Tibial nerve (tissue), 4 donors: ENCODE results near the gene PODXL2. TPM values are rescaled to one million over a fixed set of nuclear protein-coding genes. Genes with fewer than 3 reads are reported as not detected.
"Not testable (repeated sequence)": the region's sequence is repeated elsewhere in the genome, so short reads cannot be mapped to it uniquely, and the experiment has no call there.

Experiments used
- DNase-seq, 2 donors: peaks; one replicate each; pipeline ENCODE4 v3.0.0-alpha.2; 2019; ENCODE audit warnings: low spot score in 2 of 2
- H3K27ac ChIP-seq, 4 donors: fragments of 200-600 bp; sonication (generic) in 3 of 4; one replicate each; pipeline ENCODE4 v1.5.1; 2017 to 2019; ENCODE audit warnings: mild to moderate bottlenecking in 1 of 4
- H3K27me3 ChIP-seq, 2 donors: fragments of 200-600 bp; sonication (generic) in 1 of 2; one replicate each; pipeline versions ENCODE4 v1.5.1 to v1.6.0; 2017 to 2019
- H3K36me3 ChIP-seq, 3 donors: fragments of 200-600 bp; sonication (generic); one replicate each; pipeline ENCODE4 v1.5.1; 2018 to 2019
- H3K4me1 ChIP-seq, 4 donors: fragments of 200-600 bp; sonication (generic) in 3 of 4; one replicate each; pipeline ENCODE4 v1.5.1; 2017 to 2019
- H3K4me3 ChIP-seq, 4 donors: fragments of 200-600 bp; sonication (generic) in 3 of 4; one replicate each; pipeline ENCODE4 v1.5.1; 2017 to 2019; ENCODE audit warnings: mild to moderate bottlenecking in 1 of 4, moderate library complexity in 1 of 4
- H3K9me3 ChIP-seq, 4 donors: fragments of 200-600 bp; sonication (generic) in 3 of 4; one replicate each; pipeline ENCODE4 v1.5.1; 2017 to 2019
- EP300 ChIP-seq, 2 donors: sonication (generic); formaldehyde crosslinking; IDR thresholded peaks; one replicate each; pipeline ENCODE4 v1.6.1; 2017; ENCODE audit warnings: antibody characterized with exemption in 2 of 2, mild to moderate bottlenecking in 1 of 2
- POLR2A ChIP-seq, 2 donors: fragments of 450-650 bp; IDR thresholded peaks; one replicate each; pipeline ENCODE4 v1.6.1; 2017; ENCODE audit warnings: antibody characterized with exemption in 2 of 2, mild to moderate bottlenecking in 2 of 2, moderate library complexity in 2 of 2
- WGBS, 2 donors: methylation state at CpG; one replicate each; pipeline ENCODE4 v1.1.5; 2018; 5-methylcytosine and 5-hydroxymethylcytosine counted together
- total RNA-seq, 4 donors: library from RNA; depleted of rRNA; stranded (reverse); fragments of >200 nt; gene quantifications; one replicate each; pipeline ENCODE4 v1.1.0, GENCODE V29; 2016
- TF ChIP-seq, protein P1 (sequence below), 5 experiments: fragments of 200-600 bp in 3 of 5; fragments of 450-650 bp in 2 of 5; sonication (generic) in 3 of 5; IDR thresholded peaks; one replicate each; pipeline ENCODE4 v1.5.1; 2016 to 2019; ENCODE audit warnings: antibody characterized with exemption in 5 of 5, mild to moderate bottlenecking in 3 of 5, moderate library complexity in 2 of 5

PODXL2 gene
- total RNA-seq, 4 donors from 2014 or later: 12.7 to 19.8 (median 14.1) TPM

DNA sequence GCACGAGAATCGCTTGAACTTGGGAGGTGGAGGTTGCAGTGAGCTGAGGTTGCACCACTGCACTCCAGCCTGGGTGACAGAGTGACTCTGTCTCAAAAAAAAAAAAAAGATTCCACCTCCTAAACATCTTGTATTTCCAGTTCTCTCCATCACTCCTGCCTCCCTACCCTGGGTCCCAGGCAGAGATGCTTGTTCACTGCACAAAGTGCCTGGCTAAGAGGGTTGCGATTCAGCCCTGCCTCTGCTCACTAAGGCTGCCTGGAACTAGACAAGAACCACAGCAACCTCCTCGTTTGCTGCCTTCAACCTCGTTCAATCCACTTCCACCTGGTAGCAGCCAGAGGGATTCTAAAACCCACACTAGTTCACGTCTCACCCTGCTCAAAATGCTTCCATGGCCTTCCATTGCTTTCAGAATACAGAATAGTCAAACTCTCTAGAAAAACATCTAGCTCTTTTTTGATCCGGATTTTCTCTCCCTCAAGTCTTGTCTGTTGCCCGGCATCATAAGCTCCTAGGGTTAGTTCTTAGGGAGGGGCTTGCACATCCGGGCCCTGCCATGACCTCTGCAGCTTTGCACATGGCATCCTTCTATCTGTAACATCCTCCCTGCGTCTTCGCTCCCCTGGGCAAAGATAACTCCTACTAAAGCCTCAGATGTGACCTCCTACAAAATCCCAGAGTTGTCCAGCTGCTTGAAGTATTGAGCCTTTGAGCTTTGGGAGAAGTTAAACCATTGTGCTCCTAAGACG, 31.8 kb upstream of the PODXL2 start:
- Histone ChIP-seq H3K36me3 (peaks cover 0 to 8% (median 0%) of the 10 kb centered on the region in 3 donors), H3K4me3 (peak overlapping the region in 1 of 4 donors; percentile 66), H3K9me3 (no peaks in the 10 kb centered on the region), H3K4me1 (peaks cover 0 to 20% (median 3%) of the 10 kb centered on the region in 4 donors), H3K27me3 (no peaks in the 10 kb centered on the region), H3K27ac (peak overlapping the region in 2 of 4 donors; percentile 82 to 85)
- no peak for DNase-seq
- TF ChIP-seq EP300 (IDR thresholded peaks at IDR 0.05) (no peak), POLR2A (IDR thresholded peaks at IDR 0.05) (no peak)
- TF ChIP-seq, protein P1, sequence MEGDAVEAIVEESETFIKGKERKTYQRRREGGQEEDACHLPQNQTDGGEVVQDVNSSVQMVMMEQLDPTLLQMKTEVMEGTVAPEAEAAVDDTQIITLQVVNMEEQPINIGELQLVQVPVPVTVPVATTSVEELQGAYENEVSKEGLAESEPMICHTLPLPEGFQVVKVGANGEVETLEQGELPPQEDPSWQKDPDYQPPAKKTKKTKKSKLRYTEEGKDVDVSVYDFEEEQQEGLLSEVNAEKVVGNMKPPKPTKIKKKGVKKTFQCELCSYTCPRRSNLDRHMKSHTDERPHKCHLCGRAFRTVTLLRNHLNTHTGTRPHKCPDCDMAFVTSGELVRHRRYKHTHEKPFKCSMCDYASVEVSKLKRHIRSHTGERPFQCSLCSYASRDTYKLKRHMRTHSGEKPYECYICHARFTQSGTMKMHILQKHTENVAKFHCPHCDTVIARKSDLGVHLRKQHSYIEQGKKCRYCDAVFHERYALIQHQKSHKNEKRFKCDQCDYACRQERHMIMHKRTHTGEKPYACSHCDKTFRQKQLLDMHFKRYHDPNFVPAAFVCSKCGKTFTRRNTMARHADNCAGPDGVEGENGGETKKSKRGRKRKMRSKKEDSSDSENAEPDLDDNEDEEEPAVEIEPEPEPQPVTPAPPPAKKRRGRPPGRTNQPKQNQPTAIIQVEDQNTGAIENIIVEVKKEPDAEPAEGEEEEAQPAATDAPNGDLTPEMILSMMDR (IDR thresholded peaks at IDR 0.05): no peak
- 70 to 73% methylated on average over 12 of the region's 12 CpGs for WGBS, 2 donors

DNA sequence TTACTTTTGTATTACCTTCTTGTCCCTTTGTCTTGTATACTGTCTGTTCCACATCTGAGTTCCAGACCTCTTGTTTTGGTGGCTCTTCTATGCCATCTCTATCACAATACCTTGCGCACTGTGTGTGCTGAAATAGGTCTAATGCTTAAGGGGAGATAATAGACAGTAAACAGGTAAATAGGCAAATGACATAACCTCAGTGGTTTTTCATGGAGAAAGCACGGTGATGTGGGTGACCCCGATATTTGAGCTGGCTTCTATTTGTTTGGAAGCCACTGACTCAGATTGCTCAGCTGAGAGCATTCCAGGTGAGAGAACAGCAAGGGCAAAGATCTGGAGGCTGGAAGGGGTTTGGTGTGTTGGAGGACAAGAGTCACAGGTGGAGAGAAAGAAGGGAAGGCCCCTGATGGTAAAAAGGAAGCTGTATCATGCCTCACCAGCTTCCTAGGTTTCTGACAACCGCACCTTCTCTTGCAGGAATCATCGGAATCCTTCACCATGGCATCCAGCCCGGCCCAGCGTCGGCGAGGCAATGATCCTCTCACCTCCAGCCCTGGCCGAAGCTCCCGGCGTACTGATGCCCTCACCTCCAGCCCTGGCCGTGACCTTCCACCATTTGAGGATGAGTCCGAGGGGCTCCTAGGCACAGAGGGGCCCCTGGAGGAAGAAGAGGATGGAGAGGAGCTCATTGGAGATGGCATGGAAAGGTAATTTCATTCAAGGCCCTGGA, 30.0 kb upstream of the PODXL2 start:
- Histone ChIP-seq H3K27ac (peak overlapping the region in 3 of 4 donors; percentile 82 to 87 (median 85)), H3K4me3 (peak overlapping the region; percentile 36 to 66 (median 57)), H3K4me1 (peaks cover 0 to 20% (median 3%) of the 10 kb centered on the region in 4 donors), H3K36me3 (peaks cover 0 to 24% (median 0%) of the 10 kb centered on the region in 3 donors), H3K27me3 (no peaks in the 10 kb centered on the region), H3K9me3 (no peaks in the 10 kb centered on the region)
- DNase-seq: no peak
- no peak for TF ChIP-seq EP300 (IDR thresholded peaks at IDR 0.05)
- no peak for TF ChIP-seq POLR2A (IDR thresholded peaks at IDR 0.05)
- TF ChIP-seq, protein P1 (IDR thresholded peaks at IDR 0.05): no peak
- WGBS, 2 donors: 64 to 67% methylated on average over 10 to 14 of the region's 14 CpGs

DNA sequence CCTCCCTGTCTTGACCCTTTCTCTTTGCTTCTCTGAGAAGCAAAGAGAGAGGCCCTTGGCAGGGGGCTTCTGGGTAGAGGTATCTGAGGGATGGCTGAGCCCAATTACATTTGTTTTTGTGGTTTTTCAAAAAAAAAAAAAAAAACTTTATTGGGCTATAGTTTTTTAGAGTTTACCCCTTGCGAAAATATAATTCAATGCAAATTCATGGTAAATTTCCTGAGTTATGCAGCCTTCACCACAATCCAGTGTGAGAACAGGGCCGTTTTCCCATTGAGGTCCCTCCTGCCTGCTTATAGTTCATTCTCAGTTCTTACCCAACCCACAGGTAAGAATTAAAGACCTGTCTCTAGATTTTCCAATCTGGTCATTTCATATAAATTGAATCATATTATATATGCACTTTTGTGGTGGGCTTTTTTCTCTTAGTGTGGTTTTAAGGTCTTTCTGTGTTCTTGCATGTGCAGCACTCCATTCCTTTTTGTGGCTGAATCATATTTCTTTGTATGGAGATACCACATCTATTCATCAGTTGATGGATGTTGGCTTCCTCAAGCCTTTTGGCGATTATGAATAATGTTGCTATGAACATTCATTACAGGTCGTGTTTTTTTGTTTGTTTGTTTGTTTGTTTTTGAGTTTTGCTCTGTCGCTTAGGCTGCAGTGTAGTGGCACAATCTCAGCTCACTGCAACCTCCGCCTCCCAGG, 28.1 kb upstream of the PODXL2 start:
- no peak overlapping the region for H3K27ac ChIP-seq
- H3K27me3 ChIP-seq: no peaks in the 10 kb centered on the region
- H3K4me1 ChIP-seq: peaks cover 0 to 20% (median 3%) of the 10 kb centered on the region in 4 donors
- 84 to 89% methylated on average over 6 of the region's 6 CpGs for WGBS, 2 donors
- H3K36me3 ChIP-seq: peaks cover 0 to 43% (median 2%) of the 10 kb centered on the region in 3 donors
- no peaks in the 10 kb centered on the region for H3K9me3 ChIP-seq
- TF ChIP-seq, protein P1 (IDR thresholded peaks at IDR 0.05): no peak
- TF ChIP-seq EP300 (IDR thresholded peaks at IDR 0.05) (no peak), POLR2A (IDR thresholded peaks at IDR 0.05) (no peak)
- no peak overlapping the region for H3K4me3 ChIP-seq
- no peak for DNase-seq

DNA sequence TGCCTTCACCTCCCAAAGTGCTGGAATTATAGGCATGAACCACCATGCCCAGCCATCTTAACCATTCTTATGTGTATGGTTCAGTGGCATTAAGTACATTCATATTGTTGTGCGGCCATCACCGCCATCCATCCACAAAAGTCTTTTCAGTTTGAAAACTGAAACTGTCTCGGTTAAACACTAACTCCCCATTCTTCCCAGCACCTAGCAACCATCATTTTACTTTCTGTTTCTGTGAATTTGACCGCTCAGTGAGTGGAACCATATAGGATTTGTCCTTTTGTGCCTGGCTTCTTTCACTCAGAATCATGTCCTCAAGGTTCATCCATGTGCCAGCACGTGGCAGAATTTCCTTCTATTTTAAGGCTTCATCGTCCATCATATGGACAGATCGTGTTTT, 24.9 kb upstream of the PODXL2 start:
- no peaks in the 10 kb centered on the region for H3K9me3 ChIP-seq
- no peaks in the 10 kb centered on the region for H3K27me3 ChIP-seq
- WGBS, 2 donors: 87 to 91% methylated on average over 7 of the region's 7 CpGs
- no peak overlapping the region for H3K27ac ChIP-seq
- H3K4me1 ChIP-seq: peaks cover 0 to 4% (median 0%) of the 10 kb centered on the region in 4 donors
- no peak for TF ChIP-seq EP300 (IDR thresholded peaks at IDR 0.05)
- H3K36me3 ChIP-seq: peaks cover 0 to 74% (median 5%) of the 10 kb centered on the region in 3 donors
- DNase-seq: no peak
- no peak overlapping the region for H3K4me3 ChIP-seq

DNA sequence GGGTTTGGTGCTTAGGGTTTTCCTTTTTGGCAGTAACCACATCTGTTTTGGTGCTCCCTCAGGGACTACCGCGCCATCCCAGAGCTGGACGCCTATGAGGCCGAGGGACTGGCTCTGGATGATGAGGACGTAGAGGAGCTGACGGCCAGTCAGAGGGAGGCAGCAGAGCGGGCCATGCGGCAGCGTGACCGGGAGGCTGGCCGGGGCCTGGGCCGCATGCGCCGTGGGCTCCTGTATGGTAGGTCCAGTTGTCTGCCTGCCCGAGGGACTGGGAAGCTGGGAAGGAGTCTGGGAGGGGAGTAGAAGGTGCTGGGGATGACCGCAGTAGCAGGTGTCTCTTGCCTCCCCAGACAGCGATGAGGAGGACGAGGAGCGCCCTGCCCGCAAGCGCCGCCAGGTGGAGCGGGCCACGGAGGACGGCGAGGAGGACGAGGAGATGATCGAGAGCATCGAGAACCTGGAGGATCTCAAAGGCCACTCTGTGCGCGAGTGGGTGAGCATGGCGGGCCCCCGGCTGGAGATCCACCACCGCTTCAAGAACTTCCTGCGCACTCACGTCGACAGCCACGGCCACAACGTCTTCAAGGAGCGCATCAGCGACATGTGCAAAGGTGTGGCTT, 24.3 kb upstream of the PODXL2 start:
- no peak for DNase-seq
- no peaks in the 10 kb centered on the region for H3K9me3 ChIP-seq
- H3K4me1 ChIP-seq: no peaks in the 10 kb centered on the region
- no peak overlapping the region for H3K27ac ChIP-seq
- TF ChIP-seq, protein P1 (IDR thresholded peaks at IDR 0.05): no peak
- 95% methylated on average over 41 of the region's 41 CpGs for WGBS, 2 donors
- peaks cover 0 to 79% (median 5%) of the 10 kb centered on the region in 3 donors for H3K36me3 ChIP-seq
- no peak overlapping the region for H3K4me3 ChIP-seq
- no peaks in the 10 kb centered on the region for H3K27me3 ChIP-seq

DNA sequence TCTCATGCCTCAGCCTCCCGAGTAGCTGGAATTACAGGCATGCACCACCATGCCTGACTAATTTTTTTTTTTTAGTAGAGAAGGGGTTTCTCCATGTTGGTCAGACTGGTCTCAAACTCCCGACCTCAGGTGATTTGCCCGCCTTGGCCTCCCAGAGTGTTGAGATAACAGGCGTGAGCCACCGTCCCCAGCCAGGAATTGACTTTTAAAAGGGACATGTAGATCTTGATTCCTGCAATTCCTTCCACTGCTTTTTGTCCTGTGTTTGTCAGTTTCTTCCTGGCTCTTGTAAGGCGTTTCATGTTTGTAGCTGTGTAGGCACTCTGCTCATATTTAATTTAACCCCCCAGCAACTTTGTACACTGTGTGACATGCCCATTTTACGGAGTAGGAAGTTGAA, 23.4 kb upstream of the PODXL2 start:
- H3K4me1 ChIP-seq, H3K9me3 ChIP-seq, H3K4me3 ChIP-seq, DNase-seq, H3K27me3 ChIP-seq, H3K27ac ChIP-seq: not testable (repeated sequence)
- WGBS, 2 donors: 94 to 95% methylated on average over 7 of the region's 7 CpGs
- peaks cover 0 to 83% (median 5%) of the 10 kb centered on the region in 3 donors for H3K36me3 ChIP-seq
